Effector memory CD4-positive, alpha-beta T cell (primary cell): Measurements from ENCODE around the gene CD38.
A peak's percentile ranks its signal among the peaks of the same experiment; 100 is the strongest.

Experiments used
- DNase-seq, 3 donors: peaks; one replicate each; pipeline ENCODE4 v3.0.0-alpha.2; 2020
- H3K27ac ChIP-seq: 2 replicates; pipeline ENCODE4 v1.7.0; 2013; ENCODE audit warnings: mild to moderate bottlenecking, low read length, moderate library complexity; ENCODE audit not compliant: insufficient read depth, poor library complexity, severe bottlenecking
- H3K27me3 ChIP-seq: replicated peaks from 2 replicates; pipeline ENCODE4 v1.7.0; 2013; ENCODE audit warnings: mild to moderate bottlenecking, low read length; ENCODE audit not compliant: insufficient read depth, control insufficient read depth, poor library complexity, severe bottlenecking
- H3K36me3 ChIP-seq: 2 replicates; pipeline ENCODE4 v1.7.0; 2013; ENCODE audit warnings: mild to moderate bottlenecking, low read length, moderate library complexity; ENCODE audit not compliant: control insufficient read depth, insufficient read depth
- H3K4me1 ChIP-seq: 2 replicates; pipeline ENCODE4 v1.7.0; 2013; ENCODE audit warnings: low read length, mild to moderate bottlenecking; ENCODE audit not compliant: control insufficient read depth, insufficient read depth, poor library complexity, severe bottlenecking
- H3K4me3 ChIP-seq: 2 replicates; pipeline ENCODE4 v1.7.0; 2013; ENCODE audit warnings: low read length, low read depth, mild to moderate bottlenecking; ENCODE audit not compliant: insufficient read depth, poor library complexity, severe bottlenecking
- H3K9me3 ChIP-seq: 2 replicates; pipeline ENCODE4 v1.7.0; 2013; ENCODE audit warnings: mild to moderate bottlenecking, low read length, moderate library complexity; ENCODE audit not compliant: control insufficient read depth

Gene CD38

GRCh38 chr4:15776871-15777648, 1.1 kb upstream of the CD38 start:
- Histone ChIP-seq H3K9me3 (no peaks in the 10 kb centered on the region), H3K4me3 (no peak overlapping the region), H3K27ac (no peak overlapping the region), H3K27me3 (no peaks in the 10 kb centered on the region), H3K36me3 (no peaks in the 10 kb centered on the region), H3K4me1 (peaks cover 13% of the 10 kb centered on the region)
- no peak for DNase-seq

- no peaks in the 10 kb centered on the region for H3K36me3 ChIP-seq
- no peak for DNase-seq
- no peak overlapping the region for H3K27ac ChIP-seq
- peaks cover 13% of the 10 kb centered on the region for H3K4me1 ChIP-seq
- H3K27me3 ChIP-seq, result no peaks in the 10 kb centered on the region
- H3K4me3 ChIP-seq, result peak overlapping the region; percentile 66
- no peaks in the 10 kb centered on the region for H3K9me3 ChIP-seq
These were observed 335 bp upstream of the CD38 start for GRCh38 chr4:15777697-15778288.

GRCh38 chr4:15779306-15779705, 1.2 kb downstream of the CD38 start:
- peaks cover 13% of the 10 kb centered on the region for H3K4me1 ChIP-seq
- H3K9me3 ChIP-seq, result no peaks in the 10 kb centered on the region
- peak overlapping the region; percentile 66 for H3K4me3 ChIP-seq
- H3K36me3 ChIP-seq, result no peaks in the 10 kb centered on the region
- H3K27me3 ChIP-seq, result no peaks in the 10 kb centered on the region
- DNase-seq, result no peak
- H3K27ac ChIP-seq, result no peak overlapping the region

GRCh38 chr4:15779809-15780208, 1.7 kb downstream of the CD38 start:
- Histone ChIP-seq H3K27me3 (no peaks in the 10 kb centered on the region), H3K36me3 (no peaks in the 10 kb centered on the region), H3K27ac (no peak overlapping the region), H3K4me1 (peaks cover 13% of the 10 kb centered on the region), H3K4me3 (peak overlapping the region; percentile 66), H3K9me3 (no peaks in the 10 kb centered on the region)
- no peak for DNase-seq

GRCh38 chr4:15781427-15782095, 3.4 kb downstream of the CD38 start:
- Histone ChIP-seq H3K4me3 (no peak overlapping the region), H3K27ac (no peak overlapping the region), H3K4me1 (peaks cover 13% of the 10 kb centered on the region)

GRCh38 chr4:15783676-15784075, 5.5 kb downstream of the CD38 start:
- Histone ChIP-seq H3K4me3 (no peak overlapping the region), H3K27ac (no peak overlapping the region), H3K27me3 (no peaks in the 10 kb centered on the region), H3K36me3 (no peaks in the 10 kb centered on the region), H3K9me3 (no peaks in the 10 kb centered on the region), H3K4me1 (peaks cover 7% of the 10 kb centered on the region)
- DNase-seq, result no peak

More at GRCh38 chr4:15781427-15782095, 3.4 kb downstream of the CD38 start:
- Histone ChIP-seq H3K27me3 (no peaks in the 10 kb centered on the region), H3K36me3 (no peaks in the 10 kb centered on the region), H3K9me3 (no peaks in the 10 kb centered on the region)
- no peak for DNase-seq

GRCh38 chr4:15784959-15785634, 7.0 kb downstream of the CD38 start:
- Histone ChIP-seq H3K4me3 (no peak overlapping the region), H3K36me3 (no peaks in the 10 kb centered on the region), H3K27me3 (no peaks in the 10 kb centered on the region), H3K4me1 (no peaks in the 10 kb centered on the region), H3K27ac (no peak overlapping the region), H3K9me3 (no peaks in the 10 kb centered on the region)
- DNase-seq, result no peak

- Histone ChIP-seq H3K9me3 (no peaks in the 10 kb centered on the region), H3K27ac (no peak overlapping the region), H3K4me1 (no peaks in the 10 kb centered on the region), H3K36me3 (no peaks in the 10 kb centered on the region), H3K4me3 (no peak overlapping the region), H3K27me3 (no peaks in the 10 kb centered on the region)
- no peak for DNase-seq
These were observed 8.6 kb downstream of the CD38 start for GRCh38 chr4:15786743-15787142.

- Histone ChIP-seq H3K4me1 (no peaks in the 10 kb centered on the region), H3K27ac (no peak overlapping the region), H3K36me3 (no peaks in the 10 kb centered on the region), H3K4me3 (no peak overlapping the region), H3K27me3 (no peaks in the 10 kb centered on the region), H3K9me3 (no peaks in the 10 kb centered on the region)
- DNase-seq, result no peak
These were observed 14.8 kb downstream of the CD38 start for GRCh38 chr4:15792974-15793373.
